ENCODE data around the gene TRAPPC1. TPM values are rescaled to one million over a fixed set of nuclear protein-coding genes. Genes with fewer than 3 reads are reported as not detected.
"Not testable (repeated sequence)": the region's sequence is repeated elsewhere in the genome, so short reads cannot be mapped to it uniquely, and the experiment has no call there.

TRAPPC1 gene
- 3.8 and 4.5 TPM in 2 replicates for total RNA-seq (2014; rRNA removed; shearing (Covaris generic); ENCODE audit: low replicate concordance)

GRCh38 chr17:7931709-7932482 lies at the start of gene TRAPPC1, which contains the start of gene CNTROB:
Gene TRAPPC1, minus strand, starts transcription at chr17:7931946. Its CDS starts 117 bp downstream, at chr17:7931829.
Gene CNTROB, plus strand, starts transcription at chr17:7932206. Its CDS starts 874 bp downstream, at chr17:7933080.
- peaks cover 35% of the 10 kb centered on the region for H3K36me3 ChIP-seq
- DNase-seq, result peak; percentile 100
- H3K9me3 ChIP-seq, result no peaks in the 10 kb centered on the region
- no peaks in the 10 kb centered on the region for H3K27me3 ChIP-seq
- peak within 1 kb of the TSS; percentile 88 for H3K4me3 ChIP-seq

GRCh38 chr17:7977805-7978204 lies 46.1 kb upstream of the TRAPPC1 start:
- Histone ChIP-seq H3K27me3 (no peaks in the 10 kb centered on the region), H3K4me3 (no peak overlapping the region), H3K36me3 (no peaks in the 10 kb centered on the region), H3K9me3 (peaks cover 14% of the 10 kb centered on the region)
- no peak for DNase-seq

- Histone ChIP-seq H3K9me3 (peaks cover 14% of the 10 kb centered on the region), H3K4me3 (no peak overlapping the region), H3K27me3 (no peaks in the 10 kb centered on the region), H3K36me3 (no peaks in the 10 kb centered on the region)
- DNase-seq, result no peak
Observed at GRCh38 chr17:7977039-7977438, 45.3 kb upstream of the TRAPPC1 start.

- H3K4me3 ChIP-seq, result no peak overlapping the region
- peaks cover 2% of the 10 kb centered on the region; the same call in 1 of the 2 replicates for H3K27me3 ChIP-seq
- H3K9me3 ChIP-seq, result peaks cover 14% of the 10 kb centered on the region
- no peak for DNase-seq
- H3K36me3 ChIP-seq, result no peaks in the 10 kb centered on the region
Observed at GRCh38 chr17:7974638-7975131, 42.9 kb upstream of the TRAPPC1 start.

DNA sequence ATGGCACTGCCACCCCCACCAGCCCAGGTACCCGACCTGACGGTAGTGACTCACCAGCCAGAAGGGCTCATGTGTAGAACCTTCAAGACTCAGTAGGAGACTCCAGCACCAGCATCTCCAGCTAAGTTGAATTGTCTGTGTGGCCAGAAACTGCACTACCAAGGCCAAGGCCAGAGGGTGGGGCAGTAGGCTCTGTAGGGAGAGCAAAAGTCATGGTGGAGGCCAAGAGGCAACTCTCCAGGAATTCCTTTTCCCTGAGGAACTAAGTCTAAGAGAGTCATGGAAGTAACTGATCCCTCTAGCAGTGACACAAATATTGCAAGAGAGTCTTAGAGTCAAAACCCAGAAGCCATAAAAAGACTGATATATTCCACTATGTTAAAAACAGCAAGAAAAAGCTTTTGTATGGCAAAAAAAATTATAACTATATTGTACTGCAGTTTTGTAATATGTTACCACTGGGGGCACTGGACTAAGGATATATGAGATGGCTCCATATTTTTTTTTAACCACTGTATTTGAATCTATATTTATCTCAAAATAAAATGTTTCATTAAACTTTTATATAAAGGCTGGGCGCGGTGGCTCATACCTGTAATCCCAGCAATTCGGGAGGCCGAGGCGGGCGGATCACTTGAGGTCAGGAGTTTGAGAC lies 40.5 kb upstream of the TRAPPC1 start:
- H3K27me3 ChIP-seq, result peaks cover 2% of the 10 kb centered on the region; the same call in 1 of the 2 replicates
- no peak overlapping the region for H3K4me3 ChIP-seq
- no peaks in the 10 kb centered on the region for H3K36me3 ChIP-seq
- no peak for DNase-seq
- peaks cover 14% of the 10 kb centered on the region for H3K9me3 ChIP-seq

- Histone ChIP-seq H3K4me3 (no peak overlapping the region), H3K9me3 (peaks cover 14% of the 10 kb centered on the region), H3K27me3 (peaks cover 2% of the 10 kb centered on the region; the same call in 1 of the 2 replicates), H3K36me3 (no peaks in the 10 kb centered on the region)
- DNase-seq, result no peak
Observed at GRCh38 chr17:7971651-7972050, 39.9 kb upstream of the TRAPPC1 start.

GRCh38 chr17:7969433-7969832 lies 37.7 kb upstream of the TRAPPC1 start:
- Histone ChIP-seq H3K27me3 (peaks cover 4% of the 10 kb centered on the region), H3K36me3 (no peaks in the 10 kb centered on the region), H3K9me3 (peaks cover 6% of the 10 kb centered on the region), H3K4me3 (no peak overlapping the region)
- no peak for DNase-seq

DNA sequence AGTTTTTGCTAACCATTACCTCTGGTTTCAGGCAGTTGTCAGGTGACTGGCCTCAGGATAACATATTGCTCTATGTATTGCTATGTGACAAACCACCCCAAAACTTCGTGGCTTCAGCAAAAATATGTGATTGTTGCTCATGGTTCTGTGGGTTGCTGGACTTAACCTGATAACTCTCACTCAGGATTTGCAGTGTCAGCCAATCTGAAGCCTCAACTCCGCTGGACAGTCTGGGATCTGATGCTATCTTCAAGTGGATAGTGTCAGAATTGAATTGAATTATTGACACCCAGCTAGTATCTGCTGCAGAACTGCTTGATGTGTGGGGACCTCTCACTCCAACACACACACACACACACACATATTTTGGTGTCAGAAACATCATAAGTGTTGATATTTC lies 36.0 kb upstream of the TRAPPC1 start:
- no peaks in the 10 kb centered on the region for H3K36me3 ChIP-seq
- H3K9me3 ChIP-seq, result no peaks in the 10 kb centered on the region
- H3K27me3 ChIP-seq, result peaks cover 4% of the 10 kb centered on the region
- no peak for DNase-seq
- H3K4me3 ChIP-seq, result no peak overlapping the region

DNA sequence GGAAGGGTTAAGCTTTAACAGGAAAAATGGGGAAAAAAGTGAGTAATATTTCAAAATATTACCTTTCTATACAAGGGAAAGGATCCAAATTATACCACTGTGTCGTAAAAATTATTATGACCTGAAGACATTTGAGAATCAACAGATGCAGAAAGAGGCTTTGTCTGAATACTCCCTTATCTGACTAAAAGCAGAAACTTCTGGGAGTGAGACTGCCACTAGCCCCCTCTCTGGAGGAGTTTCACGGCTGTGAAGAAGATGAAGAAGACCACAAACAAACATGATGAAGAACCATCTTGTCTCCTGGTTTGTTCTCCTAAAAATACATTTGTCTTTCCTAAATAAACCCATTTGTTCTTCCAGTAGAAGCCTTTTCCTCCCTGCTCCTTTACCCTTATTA lies 29.7 kb upstream of the TRAPPC1 start:
- no peaks in the 10 kb centered on the region for H3K36me3 ChIP-seq
- peaks cover 4% of the 10 kb centered on the region; the same call in 1 of the 2 replicates for H3K27me3 ChIP-seq
- no peaks in the 10 kb centered on the region for H3K9me3 ChIP-seq
- DNase-seq, result no peak
- no peak overlapping the region for H3K4me3 ChIP-seq

- DNase-seq, result no peak
- peaks cover 2% of the 10 kb centered on the region; the same call in 1 of the 2 replicates for H3K27me3 ChIP-seq
- no peak overlapping the region for H3K4me3 ChIP-seq
- no peaks in the 10 kb centered on the region for H3K9me3 ChIP-seq
- no peaks in the 10 kb centered on the region for H3K36me3 ChIP-seq
Observed at GRCh38 chr17:7959503-7960253, 27.9 kb upstream of the TRAPPC1 start.

- no peak overlapping the region for H3K4me3 ChIP-seq
- no peaks in the 10 kb centered on the region for H3K36me3 ChIP-seq
- no peak for DNase-seq
- no peaks in the 10 kb centered on the region for H3K9me3 ChIP-seq
- peaks cover 2% of the 10 kb centered on the region; the same call in 1 of the 2 replicates for H3K27me3 ChIP-seq
Observed at GRCh38 chr17:7956228-7956965, 24.7 kb upstream of the TRAPPC1 start.

DNA sequence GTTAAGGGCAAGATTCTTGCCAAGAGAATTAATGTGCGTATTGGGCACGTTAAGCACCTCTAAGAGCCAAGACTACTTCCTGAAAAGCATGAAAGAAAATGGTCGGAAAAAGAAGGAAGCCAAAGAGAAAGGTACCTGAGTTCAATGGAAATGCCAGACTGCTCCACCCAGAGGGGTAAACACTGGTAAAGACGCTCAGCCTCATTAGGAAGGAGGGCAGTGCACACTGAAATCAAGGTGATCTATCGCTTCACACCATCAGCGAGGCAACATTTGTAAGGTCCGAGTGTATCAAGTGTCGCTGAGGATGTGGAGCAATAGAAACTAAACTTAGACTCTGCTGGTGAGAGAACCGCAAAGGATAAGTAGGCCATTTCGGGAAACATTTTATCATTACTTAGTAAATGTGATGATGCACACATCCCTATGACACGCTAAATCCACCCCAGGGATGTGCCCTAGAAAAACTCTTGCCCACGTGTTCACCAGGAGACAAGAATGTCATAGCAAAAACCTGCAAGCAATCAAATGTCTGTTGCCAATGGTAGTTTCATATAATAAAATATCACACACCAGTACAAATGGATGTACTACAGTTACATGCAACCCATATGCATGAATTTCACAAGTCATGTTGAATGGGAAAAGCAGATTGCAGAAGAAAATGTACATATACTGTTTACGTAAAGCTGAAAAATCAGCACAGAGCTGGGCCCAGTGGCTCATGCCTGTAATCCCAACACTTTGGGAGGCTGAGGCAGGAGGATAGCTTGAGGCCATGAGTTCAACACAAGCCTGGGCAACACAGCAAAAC lies 23.9 kb upstream of the TRAPPC1 start:
- Histone ChIP-seq H3K9me3 (no peaks in the 10 kb centered on the region), H3K36me3 (no peaks in the 10 kb centered on the region), H3K27me3 (0 out of 2 replicates have a peak, but pooled peaks cover 2% of the 10 kb centered on the region), H3K4me3 (no peak overlapping the region)
- no peak for DNase-seq

DNA sequence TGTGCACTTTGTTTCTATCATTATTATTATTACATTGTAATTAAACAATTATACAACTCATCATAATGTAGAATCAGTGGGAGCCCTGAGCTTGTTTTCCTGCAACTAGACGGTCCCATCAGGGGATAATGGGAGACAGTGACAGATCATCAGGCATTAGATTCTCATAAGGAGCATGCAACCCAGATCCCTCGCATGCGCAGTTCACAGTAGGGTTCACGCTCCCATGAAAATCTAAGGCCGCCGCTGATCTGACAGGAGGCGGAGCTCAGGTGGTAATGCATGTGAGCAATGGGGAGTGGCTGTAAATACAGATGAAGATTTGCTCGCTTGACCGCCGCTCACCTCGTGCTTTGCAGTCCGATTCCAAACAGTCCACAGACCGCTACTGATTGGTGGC lies 21.5 kb upstream of the TRAPPC1 start:
- not testable (repeated sequence) for H3K9me3 ChIP-seq, DNase-seq, H3K4me3 ChIP-seq, H3K27me3 ChIP-seq
- H3K36me3 ChIP-seq, result peaks cover 11% of the 10 kb centered on the region

DNA sequence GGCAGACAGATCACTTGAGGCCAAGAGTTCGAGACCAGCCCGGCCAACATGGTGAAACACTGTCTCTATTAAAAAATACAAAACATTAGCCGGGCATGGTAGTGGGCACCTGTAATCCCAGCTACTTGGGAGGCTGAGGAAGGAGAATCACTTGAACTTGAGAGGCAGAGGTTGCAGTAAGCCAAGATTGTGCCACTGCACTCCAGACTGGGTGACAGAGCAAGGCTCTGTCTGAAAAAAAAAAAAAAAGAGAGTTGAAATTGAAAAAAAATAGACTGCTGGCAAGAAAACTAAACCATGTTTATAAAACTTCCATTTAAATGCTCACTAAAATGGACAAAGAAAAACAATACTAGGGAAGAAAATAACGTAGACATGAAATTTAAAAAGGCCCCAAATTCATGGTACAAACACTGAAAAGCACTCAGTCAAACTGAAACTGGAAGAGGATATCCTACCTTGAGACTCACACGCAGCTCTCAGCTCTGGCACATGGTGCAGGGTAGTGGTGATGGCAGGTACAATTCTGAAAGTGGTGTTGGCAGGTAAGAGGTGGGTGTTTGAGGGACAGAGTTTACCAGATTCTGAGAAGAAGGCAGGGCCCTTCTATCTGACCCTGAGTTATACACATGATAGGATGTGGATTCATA lies 19.5 kb upstream of the TRAPPC1 start:
- no peak for DNase-seq
- Histone ChIP-seq H3K27me3 (no peaks in the 10 kb centered on the region), H3K4me3 (no peak overlapping the region), H3K36me3 (peaks cover 28% of the 10 kb centered on the region), H3K9me3 (no peaks in the 10 kb centered on the region)

DNA sequence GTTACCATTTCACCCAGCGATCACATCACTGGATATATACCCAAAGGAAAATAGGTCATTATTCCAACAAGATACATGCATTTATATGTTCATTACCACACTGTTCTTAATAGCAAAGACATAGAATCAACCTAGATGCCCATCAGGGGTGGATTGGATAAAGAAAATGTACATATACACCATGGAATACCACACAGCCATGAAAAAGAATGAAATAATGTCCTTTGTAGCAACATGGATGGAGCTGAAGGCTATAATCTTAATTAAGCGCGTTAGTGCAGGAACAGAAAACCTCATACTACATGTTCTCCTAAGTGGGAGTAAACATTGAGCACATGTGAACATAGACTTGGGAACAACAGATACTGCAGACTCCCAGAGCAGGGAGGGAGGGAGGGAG lies 18.8 kb upstream of the TRAPPC1 start:
- no peak for DNase-seq
- Histone ChIP-seq H3K4me3 (no peak overlapping the region), H3K36me3 (peaks cover 35% of the 10 kb centered on the region), H3K9me3 (no peaks in the 10 kb centered on the region), H3K27me3 (no peaks in the 10 kb centered on the region)

Data from MG63 (cell line).